Measurements from ENCODE around the gene POT1.
"Not testable (repeated sequence)": the region's sequence is repeated elsewhere in the genome, so short reads cannot be mapped to it uniquely, and the experiment has no call there.

POT1 gene, protein sequence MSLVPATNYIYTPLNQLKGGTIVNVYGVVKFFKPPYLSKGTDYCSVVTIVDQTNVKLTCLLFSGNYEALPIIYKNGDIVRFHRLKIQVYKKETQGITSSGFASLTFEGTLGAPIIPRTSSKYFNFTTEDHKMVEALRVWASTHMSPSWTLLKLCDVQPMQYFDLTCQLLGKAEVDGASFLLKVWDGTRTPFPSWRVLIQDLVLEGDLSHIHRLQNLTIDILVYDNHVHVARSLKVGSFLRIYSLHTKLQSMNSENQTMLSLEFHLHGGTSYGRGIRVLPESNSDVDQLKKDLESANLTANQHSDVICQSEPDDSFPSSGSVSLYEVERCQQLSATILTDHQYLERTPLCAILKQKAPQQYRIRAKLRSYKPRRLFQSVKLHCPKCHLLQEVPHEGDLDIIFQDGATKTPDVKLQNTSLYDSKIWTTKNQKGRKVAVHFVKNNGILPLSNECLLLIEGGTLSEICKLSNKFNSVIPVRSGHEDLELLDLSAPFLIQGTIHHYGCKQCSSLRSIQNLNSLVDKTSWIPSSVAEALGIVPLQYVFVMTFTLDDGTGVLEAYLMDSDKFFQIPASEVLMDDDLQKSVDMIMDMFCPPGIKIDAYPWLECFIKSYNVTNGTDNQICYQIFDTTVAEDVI

DNA sequence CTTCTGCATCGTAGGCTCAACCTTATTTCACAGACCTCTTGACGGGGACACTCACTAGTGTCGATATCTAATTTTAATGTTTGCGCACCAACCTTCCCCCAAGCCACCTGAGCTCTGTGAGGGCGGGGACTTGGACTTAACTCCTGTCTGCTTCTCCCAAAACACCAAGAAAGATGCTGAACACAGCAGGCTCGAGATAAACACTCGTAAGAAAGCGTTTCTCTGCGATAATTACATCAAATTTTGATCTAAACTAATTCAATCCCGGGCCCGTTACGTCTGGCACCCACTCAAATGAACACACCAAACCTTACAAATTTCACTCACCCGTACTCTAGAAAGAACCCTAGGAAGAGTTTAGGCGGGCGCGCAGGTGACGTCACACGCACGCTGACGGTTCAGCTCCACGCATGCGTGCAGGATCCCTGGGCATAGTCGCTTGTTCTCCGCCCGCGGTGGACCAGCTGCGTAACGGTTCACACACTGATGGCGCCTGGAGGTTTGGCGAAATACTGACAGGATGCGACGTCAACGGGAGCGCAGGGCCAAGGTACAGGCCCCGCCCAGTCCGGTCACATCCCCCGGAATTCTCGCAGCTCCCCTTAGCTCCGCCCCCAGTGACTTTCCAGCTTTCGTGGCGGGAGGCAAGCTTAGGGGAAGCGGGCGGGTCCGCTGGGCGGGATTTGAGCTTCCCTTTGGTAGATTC is at the start of gene POT1:
Gene POT1, minus strand, starts transcription at position 359 of the 706 bp plus-strand sequence. CDS start 32,652 bp downstream, outside the sequence.
- H3K9ac ChIP-seq (ENCODE audit: low read length) = peak within 1 kb of the TSS; percentile 88
- H3K27ac ChIP-seq (ENCODE audit: low read depth, low read length) = 0 out of 2 replicates have a peak within 1 kb of the TSS, but pooled peaks have one; percentile 52
- no peaks in the 10 kb centered on the region for H3K36me3 ChIP-seq (ENCODE audit: control insufficient read depth, insufficient read depth, low read length)
- no peaks in the 10 kb centered on the region for H3K27me3 ChIP-seq (ENCODE audit: control insufficient read depth, insufficient read depth, low read length)
- H3K9me3 ChIP-seq (ENCODE audit: control insufficient read depth, insufficient read depth, low read depth, low read length) = no peaks in the 10 kb centered on the region
- H3K4me3 ChIP-seq (ENCODE audit: low read depth, low read length) = peak within 1 kb of the TSS; percentile 94
- H3K4me1 ChIP-seq (ENCODE audit: control insufficient read depth, insufficient read depth, low read length) = no peaks in the 10 kb centered on the region

DNA sequence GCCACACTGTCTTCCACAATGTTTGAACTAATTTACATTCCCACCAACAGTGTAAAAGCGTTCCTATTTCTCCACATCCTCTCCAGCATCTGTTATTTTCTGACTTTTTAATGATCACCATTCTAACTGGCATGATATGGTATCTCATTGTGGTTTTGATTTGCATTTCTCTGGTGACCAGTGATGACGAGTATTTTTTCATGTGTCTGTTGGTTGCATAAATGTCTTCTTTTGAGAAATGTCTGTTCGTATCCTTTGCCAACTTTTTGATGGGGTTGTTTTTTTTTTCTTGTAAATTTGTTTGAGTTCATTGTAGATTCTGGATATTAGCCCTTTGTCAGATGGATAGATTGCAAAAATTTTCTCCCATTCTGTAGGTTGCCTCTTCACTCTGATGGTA is 45.5 kb upstream of the POT1 start:
- not testable (repeated sequence) for H3K27me3 ChIP-seq (ENCODE audit: control insufficient read depth, insufficient read depth, low read length); H3K27ac ChIP-seq (ENCODE audit: low read depth, low read length); H3K9ac ChIP-seq (ENCODE audit: low read length); H3K4me3 ChIP-seq (ENCODE audit: low read depth, low read length); H3K36me3 ChIP-seq (ENCODE audit: control insufficient read depth, insufficient read depth, low read length); H3K4me1 ChIP-seq (ENCODE audit: control insufficient read depth, insufficient read depth, low read length); H3K9me3 ChIP-seq (ENCODE audit: control insufficient read depth, insufficient read depth, low read depth, low read length)

DNA sequence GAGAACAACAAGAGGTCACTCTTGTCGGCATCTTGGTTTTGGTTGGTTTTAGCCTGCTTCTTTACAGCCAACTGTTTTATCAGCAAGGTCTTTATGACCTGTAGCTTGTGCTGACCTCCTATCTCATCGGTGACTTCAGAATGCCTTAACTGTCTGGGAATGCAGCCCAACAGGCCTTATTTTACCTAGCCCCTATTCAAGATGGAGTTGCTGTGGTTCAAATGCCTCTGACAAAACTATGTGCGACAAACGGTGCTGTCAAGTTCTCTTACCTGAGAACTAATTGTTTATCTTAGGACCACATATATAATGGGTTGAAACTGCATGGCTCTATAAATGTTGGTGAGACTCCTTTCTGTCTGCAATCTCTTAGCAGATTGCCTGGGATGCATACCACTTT is 35.9 kb upstream of the POT1 start:
- no peaks in the 10 kb centered on the region for H3K9me3 ChIP-seq (ENCODE audit: control insufficient read depth, insufficient read depth, low read depth, low read length)
- H3K27ac ChIP-seq (ENCODE audit: low read depth, low read length) = no peak overlapping the region
- H3K4me1 ChIP-seq (ENCODE audit: control insufficient read depth, insufficient read depth, low read length) = peaks cover 6% of the 10 kb centered on the region; the same call in 1 of the 2 replicates
- H3K36me3 ChIP-seq (ENCODE audit: control insufficient read depth, insufficient read depth, low read length) = no peaks in the 10 kb centered on the region
- H3K4me3 ChIP-seq (ENCODE audit: low read depth, low read length) = no peak overlapping the region
- no peak overlapping the region for H3K9ac ChIP-seq (ENCODE audit: low read length)
- no peaks in the 10 kb centered on the region for H3K27me3 ChIP-seq (ENCODE audit: control insufficient read depth, insufficient read depth, low read length)

DNA sequence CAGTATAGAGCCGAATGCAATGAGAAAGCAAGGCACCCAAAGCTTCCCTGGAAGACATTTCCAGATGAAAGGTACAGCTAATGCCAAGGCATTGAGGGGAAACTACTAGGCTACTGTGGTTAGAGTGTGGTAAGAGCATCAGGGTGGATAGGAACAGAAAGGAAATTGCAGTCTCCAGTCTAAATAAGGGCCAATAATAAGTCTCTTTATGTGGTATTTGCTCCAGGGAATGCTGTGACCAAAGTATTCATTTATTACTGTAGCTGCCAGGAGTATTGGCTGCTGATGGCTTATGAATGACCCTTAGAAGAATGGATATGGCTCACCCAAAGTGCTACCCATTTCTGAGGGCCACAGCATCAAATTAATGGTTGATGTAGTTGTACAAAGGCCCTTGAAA is 30.1 kb upstream of the POT1 start:
- no peaks in the 10 kb centered on the region for H3K36me3 ChIP-seq (ENCODE audit: control insufficient read depth, insufficient read depth, low read length)
- no peak overlapping the region for H3K4me3 ChIP-seq (ENCODE audit: low read depth, low read length)
- no peak overlapping the region for H3K9ac ChIP-seq (ENCODE audit: low read length)
- no peaks in the 10 kb centered on the region for H3K27me3 ChIP-seq (ENCODE audit: control insufficient read depth, insufficient read depth, low read length)
- no peaks in the 10 kb centered on the region for H3K4me1 ChIP-seq (ENCODE audit: control insufficient read depth, insufficient read depth, low read length)
- peaks cover 32% of the 10 kb centered on the region for H3K9me3 ChIP-seq (ENCODE audit: control insufficient read depth, insufficient read depth, low read depth, low read length)
- H3K27ac ChIP-seq (ENCODE audit: low read depth, low read length) = no peak overlapping the region

DNA sequence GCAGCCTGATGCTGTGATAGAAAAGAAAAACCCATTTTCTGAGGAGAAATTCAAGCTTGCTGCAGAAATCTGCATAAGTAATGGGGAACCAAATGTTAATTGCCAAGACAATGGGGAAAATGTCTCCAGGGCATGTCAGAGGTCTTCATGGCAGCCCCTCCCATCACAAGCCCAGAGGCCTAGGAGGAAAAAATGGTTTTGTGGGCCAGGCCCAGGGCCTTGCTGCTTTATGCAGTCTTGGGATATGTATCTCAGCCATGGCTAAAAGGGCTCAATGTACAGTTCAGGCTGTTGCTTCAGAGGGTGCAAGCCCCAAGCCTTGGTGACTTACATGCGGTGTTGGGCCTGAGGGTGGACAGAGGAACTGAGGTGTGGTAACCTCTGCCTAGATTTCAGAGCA is 28.3 kb upstream of the POT1 start:
- peaks cover 32% of the 10 kb centered on the region for H3K9me3 ChIP-seq (ENCODE audit: control insufficient read depth, insufficient read depth, low read depth, low read length)
- not testable (repeated sequence) for H3K4me1 ChIP-seq (ENCODE audit: control insufficient read depth, insufficient read depth, low read length); H3K36me3 ChIP-seq (ENCODE audit: control insufficient read depth, insufficient read depth, low read length); H3K4me3 ChIP-seq (ENCODE audit: low read depth, low read length); H3K27ac ChIP-seq (ENCODE audit: low read depth, low read length); H3K27me3 ChIP-seq (ENCODE audit: control insufficient read depth, insufficient read depth, low read length); H3K9ac ChIP-seq (ENCODE audit: low read length)

DNA sequence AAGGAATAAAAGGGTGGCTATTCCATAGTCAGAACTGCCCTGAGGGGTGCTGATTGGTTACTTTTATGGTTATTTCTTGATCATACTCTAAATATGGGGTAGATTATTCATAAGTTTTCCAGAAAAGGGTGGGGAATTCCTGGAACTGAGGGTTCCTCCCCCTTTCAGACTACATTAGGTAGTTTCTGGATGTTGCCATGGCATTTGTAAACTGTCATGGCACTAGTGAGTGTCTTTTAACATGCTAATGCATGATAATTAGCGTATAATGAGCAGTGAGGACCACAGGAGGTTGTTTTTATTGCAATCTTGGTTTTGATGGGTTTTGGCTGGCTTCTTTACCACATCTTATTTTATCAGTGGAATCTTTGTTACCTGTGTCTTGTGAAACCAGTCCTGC is 26.5 kb upstream of the POT1 start:
- Histone ChIP-seq H3K4me1 (ENCODE audit: control insufficient read depth, insufficient read depth, low read length) (no peaks in the 10 kb centered on the region), H3K36me3 (ENCODE audit: control insufficient read depth, insufficient read depth, low read length) (no peaks in the 10 kb centered on the region), H3K27me3 (ENCODE audit: control insufficient read depth, insufficient read depth, low read length) (no peaks in the 10 kb centered on the region), H3K9ac (ENCODE audit: low read length) (no peak overlapping the region), H3K4me3 (ENCODE audit: low read depth, low read length) (no peak overlapping the region), H3K27ac (ENCODE audit: low read depth, low read length) (no peak overlapping the region), H3K9me3 (ENCODE audit: control insufficient read depth, insufficient read depth, low read depth, low read length) (peaks cover 32% of the 10 kb centered on the region)

DNA sequence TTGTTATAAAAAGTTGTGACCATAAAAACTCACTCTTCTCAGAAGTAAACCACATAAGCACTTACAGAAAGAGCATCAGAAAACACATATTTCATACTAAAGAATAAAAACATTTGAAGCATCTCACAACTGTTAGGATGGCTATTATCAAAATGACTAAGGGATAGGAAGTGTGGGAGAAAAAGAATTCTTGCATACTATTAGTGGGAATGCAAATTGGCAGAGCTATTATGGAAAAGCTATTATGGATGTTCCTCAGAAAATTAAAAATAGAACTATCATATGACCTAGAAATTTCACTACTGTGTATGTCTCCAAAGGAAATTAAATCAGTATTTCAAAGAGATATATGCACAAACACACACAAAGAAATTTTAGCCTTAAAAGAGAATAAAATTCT is 25.2 kb upstream of the POT1 start:
- H3K9me3 ChIP-seq (ENCODE audit: control insufficient read depth, insufficient read depth, low read depth, low read length) = peaks cover 32% of the 10 kb centered on the region
- no peak overlapping the region for H3K4me3 ChIP-seq (ENCODE audit: low read depth, low read length)
- no peak overlapping the region for H3K27ac ChIP-seq (ENCODE audit: low read depth, low read length)
- no peak overlapping the region for H3K9ac ChIP-seq (ENCODE audit: low read length)
- H3K36me3 ChIP-seq (ENCODE audit: control insufficient read depth, insufficient read depth, low read length) = no peaks in the 10 kb centered on the region
- H3K4me1 ChIP-seq (ENCODE audit: control insufficient read depth, insufficient read depth, low read length) = no peaks in the 10 kb centered on the region
- H3K27me3 ChIP-seq (ENCODE audit: control insufficient read depth, insufficient read depth, low read length) = no peaks in the 10 kb centered on the region

DNA sequence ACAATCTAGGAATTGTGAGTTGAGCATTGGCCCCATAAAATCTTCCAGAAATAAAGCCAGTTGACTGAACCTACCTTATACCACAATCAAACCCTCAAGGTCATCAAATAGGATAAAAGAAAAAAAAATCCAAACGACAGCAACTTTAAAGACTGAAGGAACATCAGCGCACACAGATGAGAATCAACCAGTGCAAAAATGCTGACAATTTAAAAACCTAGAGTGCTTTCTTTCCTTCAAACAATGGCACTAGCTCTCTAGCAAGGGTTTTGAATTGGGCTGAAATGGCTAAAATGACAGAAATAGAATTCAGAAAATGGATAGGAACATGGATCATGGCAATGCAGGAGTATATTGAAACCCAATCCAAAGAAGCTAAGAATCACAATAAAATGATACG is 16.1 kb upstream of the POT1 start:
- Histone ChIP-seq H3K9me3 (ENCODE audit: control insufficient read depth, insufficient read depth, low read depth, low read length) (peaks cover 3% of the 10 kb centered on the region), H3K9ac (ENCODE audit: low read length) (no peak overlapping the region), H3K4me1 (ENCODE audit: control insufficient read depth, insufficient read depth, low read length) (no peaks in the 10 kb centered on the region), H3K36me3 (ENCODE audit: control insufficient read depth, insufficient read depth, low read length) (no peaks in the 10 kb centered on the region), H3K27me3 (ENCODE audit: control insufficient read depth, insufficient read depth, low read length) (no peaks in the 10 kb centered on the region), H3K27ac (ENCODE audit: low read depth, low read length) (no peak overlapping the region), H3K4me3 (ENCODE audit: low read depth, low read length) (no peak overlapping the region)

DNA sequence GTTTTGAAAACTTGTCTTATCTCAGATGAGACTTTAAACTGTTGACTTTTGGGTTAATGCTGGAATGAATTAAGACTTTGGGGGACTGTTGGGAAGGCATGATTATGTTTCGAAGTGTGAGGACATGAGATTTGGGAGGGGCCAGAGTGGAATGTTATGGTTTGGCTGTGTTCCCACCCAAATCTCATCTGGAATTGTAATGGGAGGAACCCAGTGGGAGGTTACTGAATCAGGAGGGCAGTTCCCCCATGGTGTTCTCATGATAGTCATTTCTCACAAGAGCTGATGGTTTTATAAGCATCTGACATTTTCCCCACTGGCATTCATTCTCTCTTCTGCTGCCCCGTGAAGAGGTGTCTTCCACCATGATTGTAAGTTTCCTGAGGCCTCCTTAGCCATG is 13.8 kb upstream of the POT1 start:
- H3K9me3 ChIP-seq (ENCODE audit: control insufficient read depth, insufficient read depth, low read depth, low read length) = peaks cover 3% of the 10 kb centered on the region
- H3K27me3 ChIP-seq (ENCODE audit: control insufficient read depth, insufficient read depth, low read length) = no peaks in the 10 kb centered on the region
- no peak overlapping the region for H3K27ac ChIP-seq (ENCODE audit: low read depth, low read length)
- no peaks in the 10 kb centered on the region for H3K4me1 ChIP-seq (ENCODE audit: control insufficient read depth, insufficient read depth, low read length)
- H3K4me3 ChIP-seq (ENCODE audit: low read depth, low read length) = no peak overlapping the region
- H3K9ac ChIP-seq (ENCODE audit: low read length) = no peak overlapping the region
- no peaks in the 10 kb centered on the region for H3K36me3 ChIP-seq (ENCODE audit: control insufficient read depth, insufficient read depth, low read length)

DNA sequence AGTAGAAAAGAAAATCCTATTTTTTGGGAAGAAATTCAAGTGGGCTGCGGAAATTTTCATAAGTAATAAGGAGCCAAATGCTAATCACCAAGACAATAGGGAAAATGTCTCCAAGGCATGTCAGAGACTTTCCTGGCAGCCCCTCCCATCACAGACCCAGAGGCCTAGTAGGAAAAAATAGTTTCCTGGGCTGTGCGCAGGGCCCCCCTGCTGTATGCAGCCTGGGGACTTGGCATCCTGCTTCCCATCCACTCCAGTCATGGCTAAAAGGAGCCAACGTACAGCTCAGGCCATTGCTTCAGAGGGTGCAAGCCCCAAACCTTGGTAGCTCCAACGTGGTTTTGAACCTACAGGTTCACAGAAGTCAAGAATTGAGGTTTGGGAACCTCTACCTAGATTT is 12.8 kb upstream of the POT1 start:
- Histone ChIP-seq H3K27ac (ENCODE audit: low read depth, low read length) (no peak overlapping the region), H3K9ac (ENCODE audit: low read length) (no peak overlapping the region), H3K9me3 (ENCODE audit: control insufficient read depth, insufficient read depth, low read depth, low read length) (peaks cover 3% of the 10 kb centered on the region), H3K4me3 (ENCODE audit: low read depth, low read length) (no peak overlapping the region), H3K36me3 (ENCODE audit: control insufficient read depth, insufficient read depth, low read length) (no peaks in the 10 kb centered on the region), H3K27me3 (ENCODE audit: control insufficient read depth, insufficient read depth, low read length) (no peaks in the 10 kb centered on the region), H3K4me1 (ENCODE audit: control insufficient read depth, insufficient read depth, low read length) (no peaks in the 10 kb centered on the region)

DNA sequence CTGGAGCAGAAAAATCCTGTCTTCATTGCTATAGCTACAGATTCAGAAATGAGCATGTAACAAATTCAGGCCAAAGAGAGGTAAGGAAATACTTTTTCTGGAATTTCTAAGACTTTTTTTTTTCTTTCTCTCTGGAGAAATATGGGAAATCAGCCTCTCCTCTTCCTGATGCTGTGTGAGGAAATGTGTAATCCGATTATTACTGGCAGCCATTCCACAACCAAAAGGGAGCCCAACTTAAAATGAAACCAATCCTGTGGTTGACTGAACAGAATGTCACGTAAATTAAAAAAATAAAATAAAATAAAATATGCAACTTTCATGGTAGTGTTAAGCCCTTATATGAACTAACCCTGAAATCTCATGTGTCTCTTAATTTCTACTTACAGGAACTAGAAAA is 10.7 kb upstream of the POT1 start:
- H3K4me3 ChIP-seq (ENCODE audit: low read depth, low read length) = no peak overlapping the region
- no peaks in the 10 kb centered on the region for H3K36me3 ChIP-seq (ENCODE audit: control insufficient read depth, insufficient read depth, low read length)
- H3K4me1 ChIP-seq (ENCODE audit: control insufficient read depth, insufficient read depth, low read length) = no peaks in the 10 kb centered on the region
- H3K27me3 ChIP-seq (ENCODE audit: control insufficient read depth, insufficient read depth, low read length) = no peaks in the 10 kb centered on the region
- no peak overlapping the region for H3K9ac ChIP-seq (ENCODE audit: low read length)
- no peak overlapping the region for H3K27ac ChIP-seq (ENCODE audit: low read depth, low read length)
- H3K9me3 ChIP-seq (ENCODE audit: control insufficient read depth, insufficient read depth, low read depth, low read length) = no peaks in the 10 kb centered on the region; the same call in 1 of the 2 replicates

All from HUES6 (cell line).